Stimulated activated CD4-positive, alpha-beta T cell treated with anti-CD3 and anti-CD28 coated beads, Interleukin-2, amount 100 ng/mL, for 4 hours (primary cell): ENCODE data around the gene KIAA0825.

Experiments
- DNase-seq: peaks from one replicate; pipeline ENCODE4 v3.0.0-alpha.2; 2020; ENCODE audit warnings: low read depth

KIAA0825 gene

GRCh38 chr5:94618493-94619328 lies at the start of gene KIAA0825, which contains the start of gene SLF1:
KIAA0825 (minus strand) TSS chr5:94618604; CDS start chr5:94537126, 81,478 bp downstream.
SLF1 (plus strand) TSS chr5:94618669; CDS start chr5:94628811, 10,142 bp downstream.
- DNase-seq = peak; percentile 75

- no peak for DNase-seq
These were observed 49.5 kb upstream of the KIAA0825 start for GRCh38 chr5:94667937-94668336.

GRCh38 chr5:94661086-94661485 lies 42.7 kb upstream of the KIAA0825 start:
- DNase-seq = no peak

GRCh38 chr5:94660506-94660905 lies 42.1 kb upstream of the KIAA0825 start:
- no peak for DNase-seq

- DNase-seq = no peak
These were observed 39.9 kb upstream of the KIAA0825 start for GRCh38 chr5:94658272-94658671.

- no peak for DNase-seq
These were observed 31.5 kb upstream of the KIAA0825 start for GRCh38 chr5:94649874-94650273.

GRCh38 chr5:94646758-94647157 lies 28.4 kb upstream of the KIAA0825 start:
- DNase-seq = no peak

GRCh38 chr5:94645053-94645452 lies 26.6 kb upstream of the KIAA0825 start:
- DNase-seq = no peak

- DNase-seq = no peak
These were observed 21.8 kb upstream of the KIAA0825 start for GRCh38 chr5:94640176-94640575.

- no peak for DNase-seq
These were observed 13.6 kb upstream of the KIAA0825 start for GRCh38 chr5:94632024-94632423.

GRCh38 chr5:94627191-94627590 lies 8.8 kb upstream of the KIAA0825 start:
- no peak for DNase-seq

- no peak for DNase-seq
These were observed 5.5 kb upstream of the KIAA0825 start for GRCh38 chr5:94623877-94624276.

GRCh38 chr5:94623011-94623410 lies 4.6 kb upstream of the KIAA0825 start:
- DNase-seq = no peak

- DNase-seq = no peak
These were observed 3.4 kb upstream of the KIAA0825 start for GRCh38 chr5:94621763-94622162.

- DNase-seq = no peak
These were observed 1.9 kb upstream of the KIAA0825 start for GRCh38 chr5:94620256-94620655.

- peak; percentile 0 for DNase-seq
These were observed 343 bp downstream of the KIAA0825 start for GRCh38 chr5:94618029-94618492.

- DNase-seq = no peak
These were observed 2.5 kb downstream of the KIAA0825 start for GRCh38 chr5:94615862-94616261.

- no peak for DNase-seq
These were observed 4.1 kb downstream of the KIAA0825 start for GRCh38 chr5:94614156-94614805.

- no peak for DNase-seq
These were observed 4.8 kb downstream of the KIAA0825 start for GRCh38 chr5:94613583-94613982.

- no peak for DNase-seq
These were observed 23.0 kb downstream of the KIAA0825 start for GRCh38 chr5:94595281-94595840.

- DNase-seq = no peak
These were observed 40.7 kb downstream of the KIAA0825 start for GRCh38 chr5:94577466-94578245.

GRCh38 chr5:94575196-94575595 lies 43.2 kb downstream of the KIAA0825 start:
- DNase-seq = no peak
